HepG2 (cell line): ENCODE measurements around the gene RPUSD4. TPM values are rescaled to one million over a fixed set of nuclear protein-coding genes. Genes with fewer than 3 reads are reported as not detected.

ENCODE experiments used
- ATF5 ChIP-seq: sonication (generic); formaldehyde crosslinking; IDR thresholded peaks from 2 replicates; pipeline ENCODE4 v1.4.0; 2020; ENCODE audit warnings: mild to moderate bottlenecking, low read depth, missing genetic modification reagents
- EHMT2 ChIP-seq: fragments of 200-600 bp; sonication (generic); IDR thresholded peaks from 2 replicates; pipeline ENCODE4 v1.7.0; 2017; ENCODE audit warnings: antibody characterized with exemption, low read depth, low read length, borderline replicate concordance
- HHEX ChIP-seq: IDR thresholded peaks from 2 replicates; pipeline ENCODE4 v1.6.1; 2016; ENCODE audit warnings: control low read depth
- HNF1A ChIP-seq, 2 experiments: sonication (generic) in 1 of 2; formaldehyde crosslinking in 1 of 2; IDR thresholded peaks; 2 replicates each; pipeline versions ENCODE4 v1.4.0 to v1.6.1; 2016 to 2020; ENCODE audit warnings: borderline replicate concordance in 1 of 2, low read depth in 1 of 2, mild to moderate bottlenecking in 1 of 2, missing genetic modification reagents in 1 of 2
- IKZF5 ChIP-seq: IDR thresholded peaks from 2 replicates; pipeline ENCODE4 v1.6.1; 2018; ENCODE audit warnings: missing genetic modification reagents, mild to moderate bottlenecking, missing compliant biosample characterization
- NPAS2 ChIP-seq: sonication (generic); formaldehyde crosslinking; IDR thresholded peaks from 2 replicates; pipeline ENCODE4 v1.8.0; 2022; ENCODE audit warnings: mild to moderate bottlenecking, missing genetic modification reagents, borderline replicate concordance
- WIZ ChIP-seq: sonication (generic); formaldehyde crosslinking; IDR thresholded peaks from 2 replicates; pipeline ENCODE4 v1.5.1; 2020; ENCODE audit warnings: mild to moderate bottlenecking, missing genetic modification reagents
- ZNF207 ChIP-seq: fragments of 450-650 bp; IDR thresholded peaks from 2 replicates; pipeline ENCODE4 v1.6.1; 2016; ENCODE audit warnings: antibody characterized with exemption, borderline replicate concordance
- ZNF34 ChIP-seq: sonication (generic); formaldehyde crosslinking; IDR thresholded peaks from 2 replicates; pipeline ENCODE4 v1.4.0; 2020; ENCODE audit warnings: mild to moderate bottlenecking, missing genetic modification reagents, borderline replicate concordance
- ZNF451 ChIP-seq: sonication (generic); formaldehyde crosslinking; IDR thresholded peaks from 2 replicates; pipeline ENCODE4 v1.5.0; 2020; ENCODE audit warnings: mild to moderate bottlenecking, missing genetic modification reagents
- polyA plus RNA-seq, 8 experiments: library from polyadenylated mRNA; depleted of rRNA in 3 of 8; stranded (reverse) in 7 of 8; unstranded in 1 of 8; fragments of >200 nt; fragmentation: Illumina TruSeq in 4 of 8; extraction: Trizol in 4 of 8; gene quantifications; 2 replicates each; pipeline versions ENCODE4 v1.2.1 to v1.2.3, GENCODE V29; 2011 to 2016; ENCODE audit warnings: low read depth in 4 of 8, missing spikeins in 1 of 8, mixed read lengths in 1 of 8; ENCODE audit not compliant: insufficient read depth in 1 of 8
- total RNA-seq, 5 experiments: library from RNA; depleted of rRNA; stranded (reverse); fragments of >200 nt; fragmentation: Illumina TruSeq; extraction: Trizol; gene quantifications; 2 replicates each; pipeline ENCODE4 v1.2.3, GENCODE V29; 2016; ENCODE audit warnings: low read depth in 1 of 5

Gene RPUSD4
- total and polyA plus RNA-seq, 2 of the 13 experiments (the other 11 are each of a cell fraction or from before 2014, with no cell fraction given): 45.0 to 52.9 TPM

GRCh38 chr11:126186708-126187529 is 24.5 kb downstream of the RPUSD4 start (continued):
- TF ChIP-seq ZNF451 (CRISPR knock-in tag) (0 out of 2 replicates have a peak, but pooled peaks have one; percentile 70), NPAS2 (CRISPR knock-in tag) (no peak), WIZ (CRISPR knock-in tag) (0 out of 2 replicates have a peak, but pooled peaks have one; percentile 58), EHMT2 (no peak), IKZF5 (CRISPR knock-in tag) (peak; percentile 79), ZNF34 (no peak), HHEX (CRISPR knock-in tag) (no peak), HNF1A (IDR thresholded peaks at IDR 0.05; ENCODE audit: low read depth) (no peak), HNF1A (CRISPR knock-in tag; IDR thresholded peaks at IDR 0.05; ENCODE audit: borderline replicate concordance) (no peak; the same call in 1 of the 2 replicates), ZNF207 (no peak), ATF5 (CRISPR knock-in tag) (no peak)
